GM21515 (cell line): ENCODE results near the gene CPNE9.

Experiments
- ATAC-seq: cut with Tn5 transposase; IDR thresholded peaks from one replicate; pipeline ENCODE4 v1.9.1; 2021; ENCODE audit not compliant: unreplicated experiment

Gene CPNE9, protein sequence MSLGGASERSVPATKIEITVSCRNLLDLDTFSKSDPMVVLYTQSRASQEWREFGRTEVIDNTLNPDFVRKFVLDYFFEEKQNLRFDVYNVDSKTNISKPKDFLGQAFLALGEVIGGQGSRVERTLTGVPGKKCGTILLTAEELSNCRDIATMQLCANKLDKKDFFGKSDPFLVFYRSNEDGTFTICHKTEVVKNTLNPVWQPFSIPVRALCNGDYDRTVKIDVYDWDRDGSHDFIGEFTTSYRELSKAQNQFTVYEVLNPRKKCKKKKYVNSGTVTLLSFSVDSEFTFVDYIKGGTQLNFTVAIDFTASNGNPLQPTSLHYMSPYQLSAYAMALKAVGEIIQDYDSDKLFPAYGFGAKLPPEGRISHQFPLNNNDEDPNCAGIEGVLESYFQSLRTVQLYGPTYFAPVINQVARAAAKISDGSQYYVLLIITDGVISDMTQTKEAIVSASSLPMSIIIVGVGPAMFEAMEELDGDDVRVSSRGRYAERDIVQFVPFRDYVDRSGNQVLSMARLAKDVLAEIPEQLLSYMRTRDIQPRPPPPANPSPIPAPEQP

GRCh38 chr3:9703736-9704346, at the start of gene CPNE9:
Gene CPNE9 (plus strand): TSS chr3:9703833. CDS start chr3:9703997, 164 bp downstream.
- no peak for ATAC-seq

DNA sequence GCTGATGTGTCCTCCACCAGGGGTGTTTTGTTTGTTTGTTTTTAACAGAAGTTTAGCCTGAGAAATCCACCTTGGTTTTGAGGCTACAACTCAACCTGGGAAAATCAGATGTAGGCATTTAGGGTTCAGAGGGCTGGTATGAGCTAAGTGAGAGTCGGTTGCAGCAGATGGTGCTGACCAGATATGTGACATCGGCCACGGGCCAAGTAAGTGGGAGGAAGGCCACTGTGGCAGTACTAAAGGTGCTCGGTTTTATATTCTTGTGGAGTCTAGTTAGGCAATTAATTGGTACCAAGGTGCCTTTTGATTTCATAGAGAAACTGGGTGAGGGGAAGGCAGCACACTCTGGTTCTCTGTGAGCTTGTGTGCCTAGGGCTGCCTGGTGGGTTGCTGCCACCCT, 43.8 kb upstream of the CPNE9 start:
- no peak for ATAC-seq

DNA sequence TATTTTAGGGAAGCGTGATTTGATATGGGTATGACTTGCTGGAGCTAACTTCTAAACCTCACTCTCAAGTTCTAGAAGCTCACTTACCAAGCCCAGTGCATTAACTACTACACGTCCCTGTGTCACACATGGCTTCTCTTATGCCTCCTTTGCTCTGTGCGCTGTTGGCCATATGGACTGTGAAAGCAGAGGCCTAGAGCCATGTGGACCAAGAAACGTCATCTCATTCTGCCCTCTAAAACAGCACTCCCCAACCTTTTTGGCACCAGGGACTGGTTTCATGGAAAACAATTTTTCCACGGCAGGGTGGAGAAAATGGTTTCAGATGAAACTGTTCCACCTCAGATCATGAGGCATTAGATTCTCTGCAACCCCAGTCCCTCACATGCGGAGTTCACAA, 42.7 kb upstream of the CPNE9 start:
- ATAC-seq = no peak

DNA sequence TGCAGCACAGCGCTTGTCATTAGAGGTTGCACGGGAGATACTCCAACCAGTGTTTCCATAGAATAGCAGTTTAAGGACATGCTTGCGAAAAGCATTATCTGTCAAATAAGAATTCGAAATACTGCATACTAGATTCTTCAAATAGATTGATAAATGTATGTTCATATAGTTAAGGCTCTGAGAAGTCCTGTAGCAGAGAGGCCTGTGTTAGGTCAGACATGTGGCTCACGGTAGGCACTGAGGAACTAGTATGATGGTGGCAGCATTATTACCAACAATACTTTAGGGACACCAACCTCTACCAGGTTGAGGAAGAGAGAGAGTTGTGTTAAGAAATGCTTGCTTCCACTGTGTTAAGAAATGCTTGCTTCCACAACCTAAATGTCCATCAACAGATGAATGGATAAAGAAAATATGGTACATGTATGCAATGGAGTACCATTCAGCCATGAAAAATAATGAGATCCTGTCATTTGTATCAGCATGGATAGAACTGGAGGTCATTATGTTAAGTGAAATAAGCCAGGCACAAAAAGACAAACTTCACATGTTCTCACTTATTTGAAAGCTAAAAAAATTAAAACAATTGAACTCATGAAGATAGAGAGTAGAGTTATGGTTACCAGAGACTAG, 39.4 kb upstream of the CPNE9 start:
- ATAC-seq = no peak

DNA sequence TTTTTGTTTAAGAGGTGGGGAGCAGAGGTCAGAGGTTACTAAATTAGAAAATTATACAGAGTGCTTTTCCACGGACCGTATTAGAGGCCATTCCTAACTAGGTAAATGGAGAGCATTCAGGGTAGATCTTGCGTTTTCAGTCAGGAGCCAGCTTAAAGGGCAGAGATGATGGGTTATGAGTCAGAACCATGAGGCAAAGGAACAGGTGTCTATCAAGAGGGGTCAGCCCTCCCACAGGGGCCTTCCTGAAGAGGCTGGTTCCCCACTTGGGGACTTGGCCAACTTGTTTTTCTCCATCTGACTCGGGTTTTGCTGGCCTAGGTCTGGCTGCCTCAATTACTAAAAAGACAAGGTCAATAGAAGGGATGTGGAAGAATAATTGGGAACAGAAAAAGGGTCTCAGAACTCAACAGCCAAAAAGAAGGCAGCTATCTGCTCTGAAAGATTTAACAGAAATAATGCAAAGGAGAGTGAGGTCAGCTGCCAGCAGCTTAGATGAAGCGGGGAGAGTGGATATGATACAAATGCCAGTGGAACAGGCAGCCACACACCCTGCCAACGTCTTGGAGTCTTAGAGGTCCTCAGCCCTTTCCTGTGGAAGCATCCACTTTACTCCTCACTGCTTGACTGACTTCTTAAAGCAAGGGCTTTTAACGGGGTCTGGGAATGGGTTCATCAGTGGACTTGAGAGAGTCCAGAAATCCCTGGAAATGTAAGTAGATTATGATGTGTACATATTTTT, 36.8 kb upstream of the CPNE9 start:
- ATAC-seq = no peak

DNA sequence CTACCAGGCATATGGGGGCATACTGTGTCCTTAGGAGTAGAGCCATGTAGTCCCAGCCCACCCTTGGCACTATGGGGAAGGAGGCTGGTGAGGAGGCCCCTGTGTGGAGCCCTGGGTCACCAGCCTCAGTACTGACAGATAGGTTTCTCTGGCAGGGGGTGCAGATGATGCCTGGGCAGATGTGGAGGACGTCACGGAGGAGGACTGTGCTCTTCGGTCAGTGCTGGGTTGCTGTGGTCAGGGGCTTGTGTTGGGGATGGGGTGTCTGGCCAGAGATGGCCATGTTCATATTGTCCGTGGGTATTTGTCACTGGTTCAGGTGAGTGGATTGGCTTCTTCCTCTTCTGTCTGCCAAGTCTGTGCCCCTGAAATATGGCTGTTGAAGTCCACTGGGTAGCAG, 34.4 kb upstream of the CPNE9 start:
- no peak for ATAC-seq

DNA sequence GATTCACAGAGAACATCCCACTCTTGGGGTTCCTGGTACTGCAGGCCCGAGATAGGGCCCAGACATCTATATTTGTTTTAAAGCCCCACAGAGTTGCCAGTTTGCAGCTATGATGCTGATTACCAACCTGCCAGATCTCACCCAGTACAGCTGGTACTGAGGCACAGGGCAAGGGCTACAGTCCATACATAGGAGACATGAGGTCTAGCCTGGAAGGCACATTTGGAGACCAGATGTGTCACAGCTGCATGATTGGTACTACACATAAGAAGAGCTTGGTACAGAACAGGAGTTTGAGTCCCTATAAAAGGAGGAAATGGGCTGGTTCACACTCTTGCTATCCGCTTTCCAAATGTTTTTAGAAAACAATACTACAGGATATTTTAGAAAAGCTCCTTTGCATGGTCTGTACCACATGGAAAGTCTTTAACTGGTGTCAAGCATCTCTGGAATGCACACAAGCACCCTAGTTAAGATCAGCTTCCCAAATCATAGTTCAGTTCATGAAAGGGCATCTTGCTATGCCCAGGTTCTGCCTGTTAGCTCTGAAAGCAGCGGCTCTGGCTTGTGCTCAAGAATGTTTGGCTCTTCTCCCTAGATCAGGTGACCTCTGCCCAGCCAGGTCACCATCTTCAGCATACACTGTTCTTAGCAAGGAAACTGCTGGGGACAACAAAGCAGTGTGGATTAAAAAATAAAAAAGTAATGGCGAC, 33.8 kb upstream of the CPNE9 start:
- no peak for ATAC-seq

DNA sequence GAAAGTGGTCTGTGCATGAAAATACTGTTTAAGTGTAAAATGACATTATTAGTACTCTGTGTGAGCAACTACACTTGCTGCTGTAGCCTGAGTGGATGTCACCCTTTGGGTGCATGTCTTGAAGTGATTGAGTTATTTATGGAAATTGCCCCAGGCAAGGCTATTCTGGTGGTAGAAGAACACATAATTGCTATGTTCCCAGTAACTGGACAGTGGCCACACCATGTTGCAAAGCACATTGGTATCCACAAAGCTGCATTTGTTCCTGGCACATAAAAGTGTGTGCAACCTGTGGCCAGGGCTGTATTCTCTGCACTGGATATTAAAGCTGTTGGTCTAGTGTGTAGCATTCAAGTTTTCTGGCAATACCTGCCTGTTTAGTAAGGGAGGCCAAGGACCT, 30.6 kb upstream of the CPNE9 start:
- ATAC-seq = no peak

GRCh38 chr3:9673752-9674151, 29.9 kb upstream of the CPNE9 start:
- ATAC-seq = no peak

- no peak for ATAC-seq
Observed at GRCh38 chr3:9675736-9676290, 27.8 kb upstream of the CPNE9 start.

GRCh38 chr3:9676785-9677184, 26.8 kb upstream of the CPNE9 start:
- no peak for ATAC-seq

DNA sequence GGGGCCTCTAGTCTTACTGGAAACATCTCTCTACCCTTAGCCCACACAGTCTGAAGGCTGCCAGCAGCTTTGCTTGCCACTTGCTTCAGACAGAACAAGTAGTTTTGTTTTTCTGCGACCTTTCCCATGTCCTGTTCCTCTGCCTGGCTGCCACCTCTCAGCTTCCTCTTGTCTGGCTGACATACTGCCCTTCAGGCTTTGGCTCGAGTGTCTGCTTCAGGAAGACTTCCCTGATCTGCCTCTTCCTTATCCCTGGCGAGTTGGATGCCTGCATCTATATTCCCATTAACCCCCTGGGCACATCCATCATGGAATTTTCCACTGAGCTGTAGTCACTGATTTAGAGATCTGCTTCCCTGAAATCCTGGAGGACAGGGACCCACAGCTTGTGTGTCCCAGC, 25.1 kb upstream of the CPNE9 start:
- ATAC-seq = no peak

GRCh38 chr3:9679476-9680080, 24.1 kb upstream of the CPNE9 start:
- no peak for ATAC-seq

- no peak for ATAC-seq
Observed at GRCh38 chr3:9681011-9681722, 22.5 kb upstream of the CPNE9 start.

- ATAC-seq = no peak
Observed at GRCh38 chr3:9681723-9682081, 21.9 kb upstream of the CPNE9 start.

GRCh38 chr3:9682096-9682495, 21.5 kb upstream of the CPNE9 start:
- no peak for ATAC-seq

- no peak for ATAC-seq
Observed at GRCh38 chr3:9683426-9683825, 20.2 kb upstream of the CPNE9 start.

- no peak for ATAC-seq
Observed at GRCh38 chr3:9685216-9686049, 18.2 kb upstream of the CPNE9 start.
